Ovary (tissue), 3 donors: ENCODE data around the gene SNAP23.

Experiments
- POLR2A ChIP-seq: fragments of 450-650 bp; IDR thresholded peaks from one replicate; pipeline ENCODE4 v1.6.1; 2017; ENCODE audit warnings: antibody characterized with exemption, mild to moderate bottlenecking, moderate library complexity
- TF ChIP-seq, protein P1 (sequence below), 3 donors: fragments of 450-650 bp in 2 of 3; fragments of 200-600 bp in 1 of 3; IDR thresholded peaks; one replicate each; pipeline versions ENCODE4 v1.5.1 to v1.8.0; 2016 to 2022; ENCODE audit warnings: antibody characterized with exemption in 3 of 3, mild to moderate bottlenecking in 1 of 3
- donor health status: DM: no; HTN: no; CAD: no.

DNA sequence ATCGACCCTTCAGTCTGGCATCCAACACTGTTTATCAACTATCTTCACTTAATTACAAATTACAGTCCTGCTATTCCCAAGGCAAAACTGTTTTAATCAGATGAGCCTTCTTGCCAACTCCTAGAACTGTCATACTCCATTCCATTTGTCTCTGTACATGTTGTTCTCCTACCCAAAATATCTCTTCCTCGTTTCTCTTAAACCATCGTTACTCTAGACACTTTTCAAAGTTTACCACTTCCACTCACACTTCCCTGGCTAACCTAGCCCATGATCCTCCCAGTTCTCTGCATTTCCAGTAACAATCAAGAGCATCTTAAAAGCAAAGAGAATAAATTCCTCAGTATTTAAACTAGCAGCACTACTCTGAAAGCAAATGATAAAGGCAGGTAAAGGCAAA, 24.4 kb upstream of the SNAP23 start:
- no peak for TF ChIP-seq POLR2A
- TF ChIP-seq, protein P1, sequence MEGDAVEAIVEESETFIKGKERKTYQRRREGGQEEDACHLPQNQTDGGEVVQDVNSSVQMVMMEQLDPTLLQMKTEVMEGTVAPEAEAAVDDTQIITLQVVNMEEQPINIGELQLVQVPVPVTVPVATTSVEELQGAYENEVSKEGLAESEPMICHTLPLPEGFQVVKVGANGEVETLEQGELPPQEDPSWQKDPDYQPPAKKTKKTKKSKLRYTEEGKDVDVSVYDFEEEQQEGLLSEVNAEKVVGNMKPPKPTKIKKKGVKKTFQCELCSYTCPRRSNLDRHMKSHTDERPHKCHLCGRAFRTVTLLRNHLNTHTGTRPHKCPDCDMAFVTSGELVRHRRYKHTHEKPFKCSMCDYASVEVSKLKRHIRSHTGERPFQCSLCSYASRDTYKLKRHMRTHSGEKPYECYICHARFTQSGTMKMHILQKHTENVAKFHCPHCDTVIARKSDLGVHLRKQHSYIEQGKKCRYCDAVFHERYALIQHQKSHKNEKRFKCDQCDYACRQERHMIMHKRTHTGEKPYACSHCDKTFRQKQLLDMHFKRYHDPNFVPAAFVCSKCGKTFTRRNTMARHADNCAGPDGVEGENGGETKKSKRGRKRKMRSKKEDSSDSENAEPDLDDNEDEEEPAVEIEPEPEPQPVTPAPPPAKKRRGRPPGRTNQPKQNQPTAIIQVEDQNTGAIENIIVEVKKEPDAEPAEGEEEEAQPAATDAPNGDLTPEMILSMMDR (IDR thresholded peaks at IDR 0.05): no peak
